ENCODE data around the gene ARID5A. TPM values are rescaled to one million over a fixed set of nuclear protein-coding genes. Genes with fewer than 3 reads are reported as not detected.

The ARID5A gene, protein sequence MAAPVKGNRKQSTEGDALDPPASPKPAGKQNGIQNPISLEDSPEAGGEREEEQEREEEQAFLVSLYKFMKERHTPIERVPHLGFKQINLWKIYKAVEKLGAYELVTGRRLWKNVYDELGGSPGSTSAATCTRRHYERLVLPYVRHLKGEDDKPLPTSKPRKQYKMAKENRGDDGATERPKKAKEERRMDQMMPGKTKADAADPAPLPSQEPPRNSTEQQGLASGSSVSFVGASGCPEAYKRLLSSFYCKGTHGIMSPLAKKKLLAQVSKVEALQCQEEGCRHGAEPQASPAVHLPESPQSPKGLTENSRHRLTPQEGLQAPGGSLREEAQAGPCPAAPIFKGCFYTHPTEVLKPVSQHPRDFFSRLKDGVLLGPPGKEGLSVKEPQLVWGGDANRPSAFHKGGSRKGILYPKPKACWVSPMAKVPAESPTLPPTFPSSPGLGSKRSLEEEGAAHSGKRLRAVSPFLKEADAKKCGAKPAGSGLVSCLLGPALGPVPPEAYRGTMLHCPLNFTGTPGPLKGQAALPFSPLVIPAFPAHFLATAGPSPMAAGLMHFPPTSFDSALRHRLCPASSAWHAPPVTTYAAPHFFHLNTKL
- 6.3 and 6.4 TPM in 2 replicates for total RNA-seq

DNA sequence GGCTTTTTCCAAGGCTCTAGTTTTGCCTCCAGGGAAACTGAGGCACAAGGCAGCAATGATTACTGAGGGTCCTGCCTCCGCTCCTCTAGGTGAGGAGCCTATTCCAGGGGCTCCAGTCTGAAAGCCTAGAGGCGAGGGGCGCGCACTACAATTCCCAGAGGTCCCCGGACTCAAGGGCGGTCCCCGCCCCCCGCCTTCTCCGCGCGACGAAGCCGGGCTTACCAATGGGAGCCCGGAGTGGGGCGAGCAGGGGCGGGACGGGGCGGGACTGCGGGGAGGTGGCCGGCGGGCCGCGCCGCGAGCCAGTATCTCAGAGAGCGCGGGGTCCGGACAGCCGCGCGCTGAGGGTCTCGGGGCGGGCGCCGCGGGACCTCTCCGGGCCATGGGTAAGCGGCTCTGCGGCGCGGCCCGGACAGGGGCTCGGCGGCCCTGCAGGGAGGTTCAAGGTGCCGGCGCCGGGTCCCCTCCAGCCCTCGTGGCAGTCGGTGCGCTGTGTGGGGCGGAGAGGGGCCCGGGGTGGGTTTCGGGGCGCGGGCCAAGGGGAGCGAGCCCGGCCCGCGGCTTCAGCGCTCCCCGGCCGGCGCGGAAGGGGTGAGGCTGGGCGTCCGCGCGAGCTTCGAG is at the start of gene ARID5A:
TSS of gene ARID5A (plus strand) at position 308 of the 621 bp plus-strand sequence. CDS start at position 383, 75 bp downstream.

DNA sequence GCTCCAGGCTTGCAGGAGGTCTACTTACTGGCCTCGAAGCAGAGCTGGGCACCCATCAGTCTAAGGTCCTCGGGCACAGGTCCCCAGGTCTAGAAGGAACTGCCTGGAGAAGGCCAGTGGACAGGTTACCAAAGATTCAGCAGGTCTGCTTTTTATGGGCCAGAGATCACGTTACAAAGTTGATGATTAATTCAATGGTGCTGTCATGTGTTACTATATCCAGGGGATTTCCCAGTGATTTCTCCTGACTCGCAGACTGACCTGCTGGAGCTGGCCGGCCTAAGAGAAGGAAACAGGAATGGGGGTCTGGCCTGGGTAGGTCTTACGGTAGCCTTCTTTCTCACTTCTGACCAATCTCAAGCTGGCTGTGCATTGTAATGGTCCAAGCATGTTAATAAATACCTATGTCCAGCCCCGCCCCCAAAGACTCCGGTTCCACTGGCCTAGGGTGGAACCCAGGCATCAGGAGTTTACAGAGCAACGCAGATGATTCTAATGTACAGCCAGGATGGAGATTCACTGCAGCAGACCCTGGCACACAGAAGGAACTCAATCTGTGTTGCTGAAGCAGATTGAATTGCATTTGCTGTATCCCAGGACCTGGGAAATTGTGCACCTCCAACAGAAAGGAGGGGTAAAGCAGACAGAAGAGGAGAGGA is 31.2 kb upstream of the ARID5A start, which contains the start of gene NEURL3:
TSS of gene NEURL3 (minus strand) at position 127 of the 659 bp plus-strand sequence. CDS start at position 56, 71 bp downstream.

Other genes with a start within 250 kb of the ARID5A start
- 43.0 and 46.2 TPM in 2 replicates for gene SNRNP200, start 231.2 kb upstream of the ARID5A start, total RNA-seq
- 2.7 and 3.7 TPM in 2 replicates for gene ITPRIPL1, start 211.4 kb upstream of the ARID5A start, total RNA-seq
- gene NCAPH, start 201.0 kb upstream of the ARID5A start, total RNA-seq = 0.86 and 2.2 TPM in 2 replicates
- gene NEURL3, start 31.4 kb upstream of the ARID5A start, total RNA-seq = 0.09 and 0.16 TPM in 2 replicates
- 31.2 and 36.2 TPM in 2 replicates for gene KANSL3, start 101.6 kb downstream of the ARID5A start, total RNA-seq
- 1.1 and 1.4 TPM in 2 replicates for gene FER1L5, start 106.0 kb downstream of the ARID5A start, total RNA-seq
- gene LMAN2L, start 203.3 kb downstream of the ARID5A start, total RNA-seq = 21.0 and 27.7 TPM in 2 replicates
- 2.2 and 2.3 TPM in 2 replicates for gene CNNM4, start 224.2 kb downstream of the ARID5A start, total RNA-seq

Measured in bronchial smooth muscle cell (primary cell).